Colonic mucosa (tissue), 4 donors: ENCODE measurements around the gene SOD3. TPM values are rescaled to one million over a fixed set of nuclear protein-coding genes. Genes with fewer than 3 reads are reported as not detected.

Source experiments
- DNase-seq: peaks from one replicate; pipeline ENCODE4 v3.0.0-alpha.2; 2020
- H3K27ac ChIP-seq: fragments of 200-600 bp; one replicate; pipeline ENCODE4 v1.8.0; 2021
- H3K27me3 ChIP-seq: fragments of 200-600 bp; one replicate; pipeline ENCODE4 v1.8.0; 2021
- H3K36me3 ChIP-seq: fragments of 200-600 bp; one replicate; pipeline ENCODE4 v1.8.0; 2021
- H3K4me1 ChIP-seq: fragments of 200-600 bp; one replicate; pipeline ENCODE4 v1.8.0; 2021; ENCODE audit warnings: mild to moderate bottlenecking
- H3K4me3 ChIP-seq: fragments of 200-600 bp; one replicate; pipeline ENCODE4 v1.8.0; 2021
- H3K9ac ChIP-seq, 2 donors: one replicate each; pipeline ENCODE4 v1.7.0; 2013; ENCODE audit warnings: control low read depth in 2 of 2, low read depth in 2 of 2, low read length in 2 of 2
- H3K9me3 ChIP-seq: fragments of 200-600 bp; one replicate; pipeline ENCODE4 v1.8.0; 2021
- intact Hi-C: fragments of 100-400 bp; cut with DNase I; formaldehyde crosslinking; loops from one replicate; pipeline ENCODE4 v1.14.1; 2022
- total RNA-seq, 2 donors: library from RNA; stranded (reverse); fragmentation: NEBNext Ultra II Directional in 1 of 2; extraction: Animal tissue kit (Norgen Biotek cat#: 25700) in 1 of 2; gene quantifications; one replicate each; pipeline ENCODE4 v1.2.1, GENCODE V29; 2021
- TF ChIP-seq, protein P1 (sequence below): fragments of 200-600 bp; IDR thresholded peaks from one replicate; pipeline ENCODE4 v1.8.0; 2022; ENCODE audit warnings: antibody characterized with exemption, mild to moderate bottlenecking
- donor health status: healthy.
- donor health status: DM: no; HTN: no; CAD: no.
- donor health status: DM: no; HTN: no; CAD: no.

Gene SOD3
- total RNA-seq, 2 donors from 2014 or later, result 22.3 to 35.8 TPM

- intact Hi-C loops, result no loop called here
- Histone ChIP-seq H3K4me3 (no peak overlapping the region), H3K9ac (no peak overlapping the region), H3K36me3 (no peaks in the 10 kb centered on the region), H3K27me3 (no peaks in the 10 kb centered on the region), H3K4me1 (no peaks in the 10 kb centered on the region), H3K9me3 (no peaks in the 10 kb centered on the region), H3K27ac (no peak overlapping the region)
- no peak for DNase-seq
- TF ChIP-seq, protein P1, sequence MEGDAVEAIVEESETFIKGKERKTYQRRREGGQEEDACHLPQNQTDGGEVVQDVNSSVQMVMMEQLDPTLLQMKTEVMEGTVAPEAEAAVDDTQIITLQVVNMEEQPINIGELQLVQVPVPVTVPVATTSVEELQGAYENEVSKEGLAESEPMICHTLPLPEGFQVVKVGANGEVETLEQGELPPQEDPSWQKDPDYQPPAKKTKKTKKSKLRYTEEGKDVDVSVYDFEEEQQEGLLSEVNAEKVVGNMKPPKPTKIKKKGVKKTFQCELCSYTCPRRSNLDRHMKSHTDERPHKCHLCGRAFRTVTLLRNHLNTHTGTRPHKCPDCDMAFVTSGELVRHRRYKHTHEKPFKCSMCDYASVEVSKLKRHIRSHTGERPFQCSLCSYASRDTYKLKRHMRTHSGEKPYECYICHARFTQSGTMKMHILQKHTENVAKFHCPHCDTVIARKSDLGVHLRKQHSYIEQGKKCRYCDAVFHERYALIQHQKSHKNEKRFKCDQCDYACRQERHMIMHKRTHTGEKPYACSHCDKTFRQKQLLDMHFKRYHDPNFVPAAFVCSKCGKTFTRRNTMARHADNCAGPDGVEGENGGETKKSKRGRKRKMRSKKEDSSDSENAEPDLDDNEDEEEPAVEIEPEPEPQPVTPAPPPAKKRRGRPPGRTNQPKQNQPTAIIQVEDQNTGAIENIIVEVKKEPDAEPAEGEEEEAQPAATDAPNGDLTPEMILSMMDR, result no peak
Measured at GRCh38 chr4:24770667-24771066, 24.7 kb upstream of the SOD3 start.

GRCh38 chr4:24771241-24771640, 24.1 kb upstream of the SOD3 start:
- Histone ChIP-seq H3K9me3 (no peaks in the 10 kb centered on the region), H3K9ac (no peak overlapping the region), H3K4me1 (no peaks in the 10 kb centered on the region), H3K27ac (no peak overlapping the region), H3K27me3 (no peaks in the 10 kb centered on the region), H3K4me3 (no peak overlapping the region), H3K36me3 (no peaks in the 10 kb centered on the region)
- no peak for DNase-seq
- intact Hi-C loops, result no loop called here
- TF ChIP-seq, protein P1, result no peak

DNA sequence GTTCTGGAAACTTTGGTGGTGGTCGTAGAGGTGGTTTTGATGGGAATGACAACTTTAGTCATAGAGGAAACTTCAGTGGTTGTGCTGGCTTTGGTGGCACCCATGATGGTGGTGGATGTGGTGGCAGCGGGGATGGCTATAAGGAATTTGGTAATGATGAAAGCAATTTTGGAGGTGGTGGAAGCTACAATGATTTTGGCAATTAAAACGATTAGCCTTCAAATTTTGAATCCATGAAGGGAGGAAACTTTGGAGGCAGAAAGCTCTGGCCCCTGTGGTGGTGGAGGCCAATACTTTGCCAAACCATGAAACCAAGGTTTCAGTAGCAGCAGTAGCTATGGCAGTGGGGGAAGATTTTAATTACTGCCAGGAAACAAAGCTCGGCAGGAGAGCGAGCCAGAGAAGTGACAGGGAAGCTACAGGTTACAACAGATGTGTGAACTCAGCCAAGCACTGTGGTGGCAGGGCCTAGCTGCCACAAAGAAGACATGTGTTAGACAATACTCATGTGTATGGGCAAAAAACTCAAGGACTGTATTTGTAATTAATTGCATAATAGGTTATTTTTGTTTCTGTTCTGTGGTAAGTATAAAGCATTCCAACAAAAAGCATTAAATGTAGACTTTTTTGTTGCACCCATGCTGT, 23.2 kb upstream of the SOD3 start:
- no peak for DNase-seq
- TF ChIP-seq, protein P1, result no peak
- Histone ChIP-seq H3K9ac (no peak overlapping the region), H3K36me3 (no peaks in the 10 kb centered on the region), H3K4me3 (no peak overlapping the region), H3K27me3 (no peaks in the 10 kb centered on the region), H3K27ac (no peak overlapping the region), H3K4me1 (no peaks in the 10 kb centered on the region), H3K9me3 (no peaks in the 10 kb centered on the region)
- intact Hi-C loops, result no loop called here

GRCh38 chr4:24772952-24773351, 22.4 kb upstream of the SOD3 start:
- Histone ChIP-seq H3K27me3 (no peaks in the 10 kb centered on the region), H3K4me3 (no peak overlapping the region), H3K36me3 (no peaks in the 10 kb centered on the region), H3K9ac (no peak overlapping the region), H3K9me3 (no peaks in the 10 kb centered on the region), H3K4me1 (no peaks in the 10 kb centered on the region), H3K27ac (no peak overlapping the region)
- intact Hi-C loops, result no loop called here
- TF ChIP-seq, protein P1, result no peak
- no peak for DNase-seq

DNA sequence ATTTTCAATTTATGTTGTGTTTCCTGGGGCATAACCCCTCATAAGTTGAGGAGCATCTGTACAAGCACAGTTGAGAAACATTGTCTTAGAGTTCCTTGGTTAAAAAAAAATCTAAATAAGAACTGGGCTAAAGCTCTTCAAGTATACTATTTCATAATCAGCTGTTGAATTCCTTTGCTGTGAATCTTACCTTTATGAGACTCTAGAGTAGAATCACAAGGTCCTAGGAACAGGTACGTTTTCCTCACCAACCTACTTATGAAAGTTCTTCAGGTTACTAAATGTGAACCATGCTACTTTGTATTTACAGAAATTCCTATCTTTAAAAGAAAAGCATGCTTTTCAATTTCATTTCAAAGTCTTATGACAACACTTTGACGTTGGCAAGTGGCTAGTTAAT, 20.9 kb upstream of the SOD3 start:
- Histone ChIP-seq H3K4me3 (no peak overlapping the region), H3K4me1 (no peaks in the 10 kb centered on the region)

More for the DNA sequence above, 20.9 kb upstream of the SOD3 start:
- intact Hi-C loops, result no loop called here
- TF ChIP-seq, protein P1, result no peak
- H3K27me3 ChIP-seq, result no peaks in the 10 kb centered on the region
- H3K27ac ChIP-seq, result no peak overlapping the region
- H3K36me3 ChIP-seq, result no peaks in the 10 kb centered on the region
- H3K9ac ChIP-seq, result no peak overlapping the region
- DNase-seq, result no peak
- H3K9me3 ChIP-seq, result no peaks in the 10 kb centered on the region
